ENCODE results near the gene LINC00237.

The LINC00237 gene

GRCh38 chr20:21106171-21107017 is at the start of gene LINC00237:
Gene LINC00237 (minus strand): TSS chr20:21106358.
- Histone ChIP-seq H3K27me3 (ENCODE audit: control insufficient read depth, insufficient read depth, low read length) (peaks cover 78% of the 10 kb centered on the region), H3K9me3 (ENCODE audit: control insufficient read depth, low read length) (no peaks in the 10 kb centered on the region), H3K9ac (ENCODE audit: low read length) (no peak within 1 kb of the TSS), H3K4me1 (ENCODE audit: control insufficient read depth, insufficient read depth, low read length) (peaks cover 12% of the 10 kb centered on the region), H3K4me3 (ENCODE audit: low read length) (no peak within 1 kb of the TSS), H3K36me3 (ENCODE audit: control insufficient read depth, insufficient read depth, low read length) (no peaks in the 10 kb centered on the region)

GRCh38 chr20:21155268-21155667 is 49.1 kb upstream of the LINC00237 start:
- Histone ChIP-seq H3K27me3 (ENCODE audit: control insufficient read depth, insufficient read depth, low read length) (no peaks in the 10 kb centered on the region), H3K4me1 (ENCODE audit: control insufficient read depth, insufficient read depth, low read length) (no peaks in the 10 kb centered on the region), H3K36me3 (ENCODE audit: control insufficient read depth, insufficient read depth, low read length) (no peaks in the 10 kb centered on the region), H3K4me3 (ENCODE audit: low read length) (no peak overlapping the region), H3K9ac (ENCODE audit: low read length) (no peak overlapping the region), H3K9me3 (ENCODE audit: control insufficient read depth, low read length) (no peaks in the 10 kb centered on the region)

- Histone ChIP-seq H3K4me3 (ENCODE audit: low read length) (no peak overlapping the region), H3K9ac (ENCODE audit: low read length) (no peak overlapping the region), H3K4me1 (ENCODE audit: control insufficient read depth, insufficient read depth, low read length) (no peaks in the 10 kb centered on the region), H3K36me3 (ENCODE audit: control insufficient read depth, insufficient read depth, low read length) (no peaks in the 10 kb centered on the region), H3K27me3 (ENCODE audit: control insufficient read depth, insufficient read depth, low read length) (no peaks in the 10 kb centered on the region), H3K9me3 (ENCODE audit: control insufficient read depth, low read length) (no peaks in the 10 kb centered on the region)
Measured at GRCh38 chr20:21154692-21155091, 48.5 kb upstream of the LINC00237 start.

- Histone ChIP-seq H3K4me3 (ENCODE audit: low read length) (no peak overlapping the region), H3K27me3 (ENCODE audit: control insufficient read depth, insufficient read depth, low read length) (no peaks in the 10 kb centered on the region), H3K36me3 (ENCODE audit: control insufficient read depth, insufficient read depth, low read length) (no peaks in the 10 kb centered on the region), H3K9ac (ENCODE audit: low read length) (no peak overlapping the region), H3K4me1 (ENCODE audit: control insufficient read depth, insufficient read depth, low read length) (no peaks in the 10 kb centered on the region), H3K9me3 (ENCODE audit: control insufficient read depth, low read length) (no peaks in the 10 kb centered on the region)
Measured at GRCh38 chr20:21151791-21152190, 45.6 kb upstream of the LINC00237 start.

GRCh38 chr20:21149344-21149743 is 43.2 kb upstream of the LINC00237 start:
- Histone ChIP-seq H3K27me3 (ENCODE audit: control insufficient read depth, insufficient read depth, low read length) (no peaks in the 10 kb centered on the region), H3K4me3 (ENCODE audit: low read length) (no peak overlapping the region), H3K36me3 (ENCODE audit: control insufficient read depth, insufficient read depth, low read length) (no peaks in the 10 kb centered on the region), H3K9ac (ENCODE audit: low read length) (no peak overlapping the region), H3K4me1 (ENCODE audit: control insufficient read depth, insufficient read depth, low read length) (no peaks in the 10 kb centered on the region), H3K9me3 (ENCODE audit: control insufficient read depth, low read length) (no peaks in the 10 kb centered on the region)

- Histone ChIP-seq H3K9me3 (ENCODE audit: control insufficient read depth, low read length) (no peaks in the 10 kb centered on the region), H3K36me3 (ENCODE audit: control insufficient read depth, insufficient read depth, low read length) (no peaks in the 10 kb centered on the region), H3K4me1 (ENCODE audit: control insufficient read depth, insufficient read depth, low read length) (no peaks in the 10 kb centered on the region), H3K9ac (ENCODE audit: low read length) (no peak overlapping the region), H3K27me3 (ENCODE audit: control insufficient read depth, insufficient read depth, low read length) (no peaks in the 10 kb centered on the region), H3K4me3 (ENCODE audit: low read length) (no peak overlapping the region)
Measured at GRCh38 chr20:21147593-21147992, 41.4 kb upstream of the LINC00237 start.

- Histone ChIP-seq H3K9ac (ENCODE audit: low read length) (no peak overlapping the region), H3K4me1 (ENCODE audit: control insufficient read depth, insufficient read depth, low read length) (no peaks in the 10 kb centered on the region), H3K9me3 (ENCODE audit: control insufficient read depth, low read length) (no peaks in the 10 kb centered on the region), H3K27me3 (ENCODE audit: control insufficient read depth, insufficient read depth, low read length) (no peaks in the 10 kb centered on the region), H3K4me3 (ENCODE audit: low read length) (no peak overlapping the region), H3K36me3 (ENCODE audit: control insufficient read depth, insufficient read depth, low read length) (no peaks in the 10 kb centered on the region)
Measured at GRCh38 chr20:21146215-21146614, 40.1 kb upstream of the LINC00237 start.

- H3K4me1 ChIP-seq (ENCODE audit: control insufficient read depth, insufficient read depth, low read length) = no peaks in the 10 kb centered on the region
- no peaks in the 10 kb centered on the region for H3K36me3 ChIP-seq (ENCODE audit: control insufficient read depth, insufficient read depth, low read length)
- H3K9ac ChIP-seq (ENCODE audit: low read length) = no peak overlapping the region
- H3K9me3 ChIP-seq (ENCODE audit: control insufficient read depth, low read length) = no peaks in the 10 kb centered on the region
- no peaks in the 10 kb centered on the region for H3K27me3 ChIP-seq (ENCODE audit: control insufficient read depth, insufficient read depth, low read length)
- H3K4me3 ChIP-seq (ENCODE audit: low read length) = no peak overlapping the region
Measured at GRCh38 chr20:21145424-21145823, 39.3 kb upstream of the LINC00237 start.

GRCh38 chr20:21143194-21143890 is 37.2 kb upstream of the LINC00237 start:
- Histone ChIP-seq H3K9me3 (ENCODE audit: control insufficient read depth, low read length) (no peaks in the 10 kb centered on the region), H3K4me1 (ENCODE audit: control insufficient read depth, insufficient read depth, low read length) (no peaks in the 10 kb centered on the region), H3K4me3 (ENCODE audit: low read length) (no peak overlapping the region), H3K27me3 (ENCODE audit: control insufficient read depth, insufficient read depth, low read length) (no peaks in the 10 kb centered on the region), H3K36me3 (ENCODE audit: control insufficient read depth, insufficient read depth, low read length) (no peaks in the 10 kb centered on the region), H3K9ac (ENCODE audit: low read length) (no peak overlapping the region)

- H3K4me1 ChIP-seq (ENCODE audit: control insufficient read depth, insufficient read depth, low read length) = no peaks in the 10 kb centered on the region
- no peak overlapping the region for H3K4me3 ChIP-seq (ENCODE audit: low read length)
- no peaks in the 10 kb centered on the region for H3K27me3 ChIP-seq (ENCODE audit: control insufficient read depth, insufficient read depth, low read length)
- no peaks in the 10 kb centered on the region for H3K9me3 ChIP-seq (ENCODE audit: control insufficient read depth, low read length)
- no peak overlapping the region for H3K9ac ChIP-seq (ENCODE audit: low read length)
- H3K36me3 ChIP-seq (ENCODE audit: control insufficient read depth, insufficient read depth, low read length) = no peaks in the 10 kb centered on the region
Measured at GRCh38 chr20:21141825-21142224, 35.7 kb upstream of the LINC00237 start.

GRCh38 chr20:21139881-21140566 is 33.9 kb upstream of the LINC00237 start:
- no peaks in the 10 kb centered on the region for H3K9me3 ChIP-seq (ENCODE audit: control insufficient read depth, low read length)
- no peak overlapping the region for H3K4me3 ChIP-seq (ENCODE audit: low read length)
- no peaks in the 10 kb centered on the region for H3K27me3 ChIP-seq (ENCODE audit: control insufficient read depth, insufficient read depth, low read length)
- H3K9ac ChIP-seq (ENCODE audit: low read length) = no peak overlapping the region
- no peaks in the 10 kb centered on the region for H3K36me3 ChIP-seq (ENCODE audit: control insufficient read depth, insufficient read depth, low read length)
- no peaks in the 10 kb centered on the region for H3K4me1 ChIP-seq (ENCODE audit: control insufficient read depth, insufficient read depth, low read length)

GRCh38 chr20:21137078-21137477 is 30.9 kb upstream of the LINC00237 start:
- Histone ChIP-seq H3K4me1 (ENCODE audit: control insufficient read depth, insufficient read depth, low read length) (no peaks in the 10 kb centered on the region), H3K36me3 (ENCODE audit: control insufficient read depth, insufficient read depth, low read length) (no peaks in the 10 kb centered on the region), H3K4me3 (ENCODE audit: low read length) (no peak overlapping the region), H3K9ac (ENCODE audit: low read length) (no peak overlapping the region), H3K27me3 (ENCODE audit: control insufficient read depth, insufficient read depth, low read length) (no peaks in the 10 kb centered on the region), H3K9me3 (ENCODE audit: control insufficient read depth, low read length) (no peaks in the 10 kb centered on the region)
